Mucosa of rectum (tissue), 2 donors: ENCODE measurements around the gene ARV1.
"Not testable (repeated sequence)": the region's sequence is repeated elsewhere in the genome, so short reads cannot be mapped to it uniquely, and the experiment has no call there.

Experiments used
- H3K27ac ChIP-seq, 2 donors: one replicate each; pipeline ENCODE4 v1.7.0; 2013; ENCODE audit warnings: inconsistent platforms in 2 of 2, low read depth in 2 of 2, low read length in 2 of 2
- H3K27me3 ChIP-seq, 2 donors: one replicate each; pipeline ENCODE4 v1.7.0; 2013; ENCODE audit warnings: low read length in 2 of 2; ENCODE audit not compliant: control insufficient read depth in 2 of 2, insufficient read depth in 2 of 2
- H3K36me3 ChIP-seq, 2 donors: one replicate each; pipeline ENCODE4 v1.7.0; 2013; ENCODE audit warnings: low read length in 2 of 2; ENCODE audit not compliant: control insufficient read depth in 2 of 2, insufficient read depth in 2 of 2
- H3K4me1 ChIP-seq, 2 donors: one replicate each; pipeline ENCODE4 v1.7.0; 2013; ENCODE audit warnings: low read length in 2 of 2, mild to moderate bottlenecking in 1 of 2; ENCODE audit not compliant: control insufficient read depth in 2 of 2, insufficient read depth in 2 of 2
- H3K4me3 ChIP-seq, 2 donors: one replicate each; pipeline ENCODE4 v1.7.0; 2013; ENCODE audit warnings: low read length in 2 of 2
- H3K9ac ChIP-seq, 2 donors: one replicate each; pipeline ENCODE4 v1.7.0; 2013; ENCODE audit warnings: low read length in 2 of 2, low read depth in 1 of 2, mild to moderate bottlenecking in 1 of 2
- H3K9me3 ChIP-seq, 2 donors: one replicate each; pipeline ENCODE4 v1.7.0; 2013; ENCODE audit warnings: low read length in 2 of 2; ENCODE audit not compliant: control insufficient read depth in 2 of 2
- donor health status: healthy.
- donor health status: Normal muscosa, but diverticular disease.

The ARV1 gene

DNA sequence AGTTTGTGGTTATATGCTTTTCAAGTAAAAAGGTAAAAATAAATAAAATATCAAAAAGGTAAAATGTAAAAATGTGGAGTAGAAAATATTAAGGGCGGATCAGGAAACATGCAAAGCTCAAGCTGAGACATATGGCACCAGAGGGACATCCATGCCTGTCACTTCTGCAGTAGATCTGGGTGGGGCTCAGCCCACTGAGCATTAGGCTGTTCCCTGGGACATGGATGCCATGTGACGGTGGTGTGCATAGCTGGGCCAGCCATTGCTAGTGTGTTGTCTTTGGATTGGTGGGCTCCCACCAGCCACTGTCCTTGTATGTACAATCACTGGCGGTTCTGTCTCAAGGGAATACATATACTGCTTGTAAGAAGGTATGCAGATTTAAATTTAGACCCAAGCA lies 3.3 kb upstream of the ARV1 start:
- H3K27me3 ChIP-seq, result no peaks in the 10 kb centered on the region
- no peaks in the 10 kb centered on the region for H3K9me3 ChIP-seq
- H3K27ac ChIP-seq, result no peak overlapping the region
- H3K36me3 ChIP-seq, result peaks cover 6 to 8% of the 10 kb centered on the region in 2 donors
- no peak overlapping the region for H3K4me3 ChIP-seq
- peaks cover 11 to 31% of the 10 kb centered on the region in 2 donors for H3K4me1 ChIP-seq
- H3K9ac ChIP-seq, result no peak overlapping the region

DNA sequence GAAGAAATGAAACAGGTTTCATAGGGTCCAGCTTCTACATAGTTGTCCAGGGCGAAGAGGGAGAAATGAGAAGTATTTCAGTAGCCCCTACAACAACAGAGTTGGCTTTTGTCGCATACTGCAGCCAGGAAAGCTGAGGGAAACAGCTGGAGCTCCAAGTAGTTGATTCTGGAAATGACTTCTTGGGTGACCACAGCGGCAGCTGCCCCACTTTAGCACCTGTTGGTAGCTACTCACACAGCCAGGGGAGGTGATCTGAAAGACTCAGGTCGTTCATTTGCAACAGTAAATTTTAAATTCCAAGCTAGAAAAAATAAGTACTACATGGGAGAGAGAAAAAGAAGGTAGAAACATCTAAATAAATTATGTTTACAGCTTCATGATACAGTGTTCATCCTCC lies 2.5 kb upstream of the ARV1 start:
- Histone ChIP-seq H3K4me3 (no peak overlapping the region), H3K27ac (peak overlapping the region in 1 of 2 donors; percentile 64), H3K4me1 (peaks cover 11 to 33% of the 10 kb centered on the region in 2 donors)

DNA sequence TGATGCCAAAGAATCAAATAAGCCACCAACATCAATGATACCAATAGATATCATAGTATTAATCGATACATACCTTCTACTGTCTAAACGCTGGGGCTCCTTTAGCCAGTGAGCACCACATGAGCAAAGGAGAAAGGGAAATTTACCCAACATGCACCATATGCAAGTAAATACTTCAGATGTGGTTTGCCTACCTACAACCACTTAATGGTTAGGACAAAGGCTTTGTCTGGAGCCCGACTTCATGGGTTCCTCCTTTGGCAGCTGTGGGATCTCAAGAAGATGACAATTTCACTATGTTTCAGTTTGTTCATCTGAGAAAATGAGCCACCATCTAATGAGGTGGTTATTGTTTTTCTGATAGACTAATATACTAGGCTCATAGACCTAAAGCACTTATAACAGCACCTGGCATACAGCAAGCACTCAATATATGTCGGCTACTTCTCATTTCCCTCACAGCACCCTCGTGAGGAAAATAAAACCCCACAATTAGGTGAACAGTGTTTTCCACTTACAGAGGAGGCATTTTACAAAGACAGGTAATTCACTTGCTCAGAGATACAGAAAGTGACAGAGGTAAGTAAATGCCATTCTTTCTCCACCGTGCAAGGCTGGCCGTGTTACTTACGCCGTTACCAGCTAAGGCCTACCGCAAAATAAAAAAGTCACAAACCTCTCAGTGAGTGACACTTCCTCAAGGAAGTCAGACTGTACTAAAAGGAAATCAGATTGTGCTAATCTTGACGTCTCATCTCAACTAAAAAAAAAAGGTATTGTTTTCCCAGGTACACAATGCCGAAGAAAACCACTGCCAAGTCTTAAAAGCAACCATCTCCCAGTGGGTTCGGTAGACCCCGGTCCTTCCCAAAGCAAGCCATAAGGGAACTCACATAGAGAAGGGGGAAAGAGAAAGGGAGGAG lies 1.8 kb upstream of the ARV1 start:
- Histone ChIP-seq H3K9ac (peak overlapping the region; percentile 68 to 69), H3K36me3 (peaks cover 6 to 14% of the 10 kb centered on the region in 2 donors), H3K4me3 (peak overlapping the region; percentile 75 to 95), H3K9me3 (no peaks in the 10 kb centered on the region), H3K4me1 (peaks cover 11 to 33% of the 10 kb centered on the region in 2 donors), H3K27me3 (no peaks in the 10 kb centered on the region), H3K27ac (peak overlapping the region; percentile 64 to 72)

More for the DNA sequence above, 2.5 kb upstream of the ARV1 start:
- Histone ChIP-seq H3K9me3 (no peaks in the 10 kb centered on the region), H3K27me3 (no peaks in the 10 kb centered on the region), H3K36me3 (peaks cover 6 to 12% of the 10 kb centered on the region in 2 donors), H3K9ac (no peak overlapping the region)

DNA sequence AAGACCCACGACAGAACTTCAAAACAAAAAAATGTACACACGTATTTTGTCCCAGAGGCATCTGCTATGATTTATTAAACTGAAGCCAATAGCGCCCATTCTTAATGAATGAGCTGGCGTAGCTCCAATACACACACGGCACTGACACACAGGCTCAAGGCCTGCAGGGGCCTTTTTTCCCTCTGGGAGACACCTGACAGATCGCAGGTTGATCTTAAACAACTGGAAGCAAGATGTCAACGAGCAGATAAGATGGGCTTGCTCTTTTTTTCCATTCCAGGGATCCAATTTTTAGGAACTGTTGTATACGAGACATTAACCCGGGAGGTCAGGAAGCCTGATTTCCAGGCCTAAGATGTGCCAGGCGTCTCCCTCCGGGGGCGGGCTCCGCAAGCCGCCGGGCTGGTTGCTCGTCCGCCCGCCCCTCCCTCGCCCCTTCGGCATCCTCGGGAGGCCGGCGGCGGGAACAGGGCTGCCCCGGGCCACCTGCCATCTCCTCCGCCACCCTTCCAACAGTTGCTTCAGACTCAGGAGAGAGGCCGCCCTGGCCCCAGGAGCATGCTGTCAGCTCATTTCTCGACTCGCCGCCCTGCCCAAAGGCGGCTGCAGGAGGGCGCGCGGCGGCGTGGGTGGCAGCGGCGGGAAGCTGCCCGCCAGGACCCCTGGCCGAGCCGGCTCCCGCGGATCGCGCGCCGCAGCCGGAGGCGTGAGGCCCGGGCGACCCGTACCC lies 968 bp upstream of the ARV1 start:
- H3K4me3 ChIP-seq, result peak overlapping the region; percentile 75 to 95
- peaks cover 6 to 14% of the 10 kb centered on the region in 2 donors for H3K36me3 ChIP-seq
- H3K27ac ChIP-seq, result peak overlapping the region; percentile 64 to 72
- peak overlapping the region; percentile 68 to 69 for H3K9ac ChIP-seq
- H3K27me3 ChIP-seq, result no peaks in the 10 kb centered on the region
- peaks cover 11 to 27% of the 10 kb centered on the region in 2 donors for H3K4me1 ChIP-seq
- no peaks in the 10 kb centered on the region for H3K9me3 ChIP-seq

DNA sequence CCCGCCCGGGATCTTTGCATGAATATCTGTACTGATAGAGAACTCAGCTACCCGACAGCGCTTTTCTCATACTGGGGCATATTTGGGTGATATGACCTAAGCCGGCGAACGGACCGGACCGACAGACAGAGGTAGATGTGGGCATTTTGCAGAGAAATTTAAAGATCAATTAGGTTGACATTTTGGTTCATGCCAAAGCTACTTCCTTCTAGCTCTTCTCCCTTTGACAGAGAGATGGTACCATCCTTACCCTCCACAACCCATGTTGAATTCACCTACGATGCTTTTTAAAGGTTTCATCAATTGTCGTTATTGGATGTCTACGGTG lies 459 bp downstream of the ARV1 start:
- Histone ChIP-seq H3K4me1 (peaks cover 13 to 30% of the 10 kb centered on the region in 2 donors), H3K4me3 (peak overlapping the region; percentile 95), H3K27ac (peak overlapping the region; percentile 74 to 83), H3K9ac (peak overlapping the region; percentile 81 to 82), H3K27me3 (no peaks in the 10 kb centered on the region), H3K9me3 (no peaks in the 10 kb centered on the region), H3K36me3 (peaks cover 6 to 14% of the 10 kb centered on the region in 2 donors)

DNA sequence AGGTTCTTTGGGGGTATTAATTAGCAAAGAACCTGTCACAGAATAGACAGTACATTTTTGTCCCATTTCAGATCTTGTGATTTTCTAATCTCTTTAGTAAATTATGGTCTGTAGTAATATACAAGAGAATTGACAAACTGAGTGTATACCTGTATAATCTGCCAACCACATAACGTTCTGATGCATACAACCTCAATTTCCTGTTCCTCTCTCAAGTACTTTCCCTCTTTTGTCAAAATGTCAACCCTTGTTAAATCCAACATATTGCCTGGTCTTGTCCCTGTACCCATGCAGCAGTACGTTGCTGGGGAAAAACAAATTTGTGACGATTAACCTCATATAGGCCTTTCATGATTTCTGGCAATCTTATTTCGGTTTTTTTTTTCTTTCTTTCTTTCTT lies 1.1 kb downstream of the ARV1 start:
- peak overlapping the region in 1 of 2 donors; percentile 74 for H3K27ac ChIP-seq
- peaks cover 6 to 14% of the 10 kb centered on the region in 2 donors for H3K36me3 ChIP-seq
- H3K27me3 ChIP-seq, result no peaks in the 10 kb centered on the region
- peak overlapping the region in 1 of 2 donors; percentile 81 for H3K9ac ChIP-seq
- peaks cover 13 to 30% of the 10 kb centered on the region in 2 donors for H3K4me1 ChIP-seq
- H3K4me3 ChIP-seq, result peak overlapping the region; percentile 95
- no peaks in the 10 kb centered on the region for H3K9me3 ChIP-seq

DNA sequence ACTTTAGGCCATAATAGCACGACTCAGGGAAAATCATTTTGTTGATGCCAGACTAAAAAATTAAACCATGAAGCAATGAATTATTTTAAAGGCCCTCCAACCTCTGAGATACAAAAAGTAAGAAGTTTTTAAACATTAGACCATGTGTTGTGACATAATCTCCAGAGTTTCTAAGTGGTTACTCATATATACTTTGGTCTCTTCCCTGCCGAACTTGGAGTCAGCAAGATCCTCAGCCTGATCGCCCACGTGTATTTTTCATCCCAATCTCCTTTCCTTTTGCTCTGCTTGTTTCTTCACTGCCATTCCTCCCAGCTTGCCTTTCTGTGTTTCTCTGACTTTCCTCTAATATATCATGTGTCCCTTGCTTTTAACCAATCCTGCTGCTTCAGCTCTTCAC lies 3.8 kb downstream of the ARV1 start:
- H3K36me3 ChIP-seq, result peaks cover 3 to 6% of the 10 kb centered on the region in 2 donors
- H3K9me3 ChIP-seq, result no peaks in the 10 kb centered on the region
- no peak overlapping the region for H3K27ac ChIP-seq
- peaks cover 12 to 40% of the 10 kb centered on the region in 2 donors for H3K4me1 ChIP-seq
- no peak overlapping the region for H3K4me3 ChIP-seq
- H3K9ac ChIP-seq, result no peak overlapping the region
- H3K27me3 ChIP-seq, result no peaks in the 10 kb centered on the region

DNA sequence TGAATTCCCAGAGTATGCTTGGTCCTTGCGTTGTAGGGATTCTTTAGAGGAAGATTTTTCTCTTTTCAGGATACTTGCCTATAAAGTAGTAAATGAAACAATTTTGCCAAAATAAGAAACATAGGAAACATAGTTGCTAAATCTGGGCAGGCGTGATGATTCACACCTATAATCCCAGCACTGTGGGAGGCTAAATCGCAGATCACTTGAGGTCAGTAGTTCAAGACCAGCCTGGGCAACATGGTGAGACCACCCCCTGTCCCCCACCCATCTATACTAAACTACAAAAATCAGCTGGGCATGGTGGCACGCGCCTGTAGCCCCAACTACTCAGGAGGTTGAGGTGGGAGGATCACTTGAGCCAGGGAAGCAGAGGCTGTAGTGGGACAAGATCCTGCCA lies 4.9 kb downstream of the ARV1 start:
- peaks cover 3 to 6% of the 10 kb centered on the region in 2 donors for H3K36me3 ChIP-seq
- H3K9ac ChIP-seq, result no peak overlapping the region
- H3K4me1 ChIP-seq, result peaks cover 11 to 38% of the 10 kb centered on the region in 2 donors
- H3K27me3 ChIP-seq, result no peaks in the 10 kb centered on the region
- peak overlapping the region in 1 of 2 donors; percentile 72 for H3K27ac ChIP-seq
- H3K4me3 ChIP-seq, result no peak overlapping the region
- H3K9me3 ChIP-seq, result no peaks in the 10 kb centered on the region

DNA sequence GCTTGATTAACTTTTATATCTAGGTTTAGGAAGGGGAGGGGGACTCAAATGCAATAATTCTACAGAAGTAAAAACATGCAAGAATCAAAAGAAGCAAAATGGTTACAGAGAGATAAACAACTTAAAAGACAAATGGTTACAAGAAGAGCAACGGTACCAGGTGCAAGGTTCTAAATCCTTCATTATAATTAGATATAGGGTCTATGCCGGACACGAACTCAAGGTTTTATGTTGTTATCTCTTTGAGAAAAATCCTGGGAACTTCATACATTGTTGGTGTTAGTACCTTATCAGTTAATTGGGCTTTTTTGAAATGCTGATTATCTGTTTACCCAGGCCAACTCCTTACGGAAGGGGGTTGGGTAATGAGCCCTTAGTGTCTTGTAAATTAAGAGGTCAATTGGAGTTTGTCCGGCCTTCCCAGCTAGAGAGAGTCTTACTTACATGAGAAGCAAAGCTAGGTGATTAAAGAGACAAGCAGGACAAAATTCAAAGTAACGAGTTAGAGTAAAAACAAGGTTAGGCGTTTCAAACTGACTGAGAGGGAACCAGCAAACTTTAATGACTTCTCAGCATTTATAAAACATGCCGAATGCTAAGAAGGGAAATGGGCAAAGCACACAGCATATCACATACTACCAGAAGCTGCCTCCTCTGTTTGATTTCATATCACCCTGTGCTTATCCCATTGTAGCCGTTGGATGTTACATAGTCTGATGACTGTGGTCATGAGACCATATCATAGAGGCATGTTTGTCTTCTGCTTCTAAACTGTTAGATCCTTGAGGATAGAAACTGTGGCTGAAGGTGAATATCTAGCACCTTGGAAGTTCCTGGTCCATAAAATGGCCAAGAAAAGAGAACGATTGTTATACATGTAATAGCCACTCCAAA lies 6.0 kb downstream of the ARV1 start:
- Histone ChIP-seq H3K27ac (peak overlapping the region; percentile 72 to 75), H3K4me3 (peak overlapping the region; percentile 6 to 10), H3K9ac (peak overlapping the region in 1 of 2 donors; percentile 14), H3K4me1 (peaks cover 11 to 34% of the 10 kb centered on the region in 2 donors)
- H3K9me3 ChIP-seq, H3K36me3 ChIP-seq, H3K27me3 ChIP-seq: not testable (repeated sequence)
